GM20000 (cell line): ENCODE results near the gene PTGDR.

ENCODE experiments used
- DNase-seq: peaks from one replicate; pipeline ENCODE4 v3.0.0; 2012; ENCODE audit warnings: low spot score
- CTCF ChIP-seq: IDR thresholded peaks from 2 replicates; pipeline ENCODE4 v1.5.1; 2012; ENCODE audit warnings: mild to moderate bottlenecking, control low read depth; ENCODE audit errors: extremely low read depth, missing control alignments

Gene PTGDR

GRCh38 chr14:52235434-52235833 is 32.1 kb upstream of the PTGDR start:
- DNase-seq, result no peak
- no peak for TF ChIP-seq CTCF

GRCh38 chr14:52235866-52236510 is 31.5 kb upstream of the PTGDR start:
- TF ChIP-seq CTCF, result no peak
- no peak for DNase-seq

- no peak for TF ChIP-seq CTCF
Measured at GRCh38 chr14:52238682-52239081, 28.8 kb upstream of the PTGDR start.

GRCh38 chr14:52240623-52241022 is 26.9 kb upstream of the PTGDR start:
- no peak for TF ChIP-seq CTCF
- no peak for DNase-seq

More at GRCh38 chr14:52238682-52239081, 28.8 kb upstream of the PTGDR start:
- no peak for DNase-seq

- TF ChIP-seq CTCF, result no peak
Measured at GRCh38 chr14:52241087-52241793, 26.3 kb upstream of the PTGDR start.

GRCh38 chr14:52244328-52244727 is 23.2 kb upstream of the PTGDR start:
- no peak for TF ChIP-seq CTCF
- no peak for DNase-seq

More at GRCh38 chr14:52241087-52241793, 26.3 kb upstream of the PTGDR start:
- no peak for DNase-seq

- TF ChIP-seq CTCF, result no peak
- DNase-seq, result no peak
Measured at GRCh38 chr14:52244997-52245396, 22.5 kb upstream of the PTGDR start.
